K562 (cell line): ENCODE results near the gene TMEM141. TPM values are rescaled to one million over a fixed set of nuclear protein-coding genes. Genes with fewer than 3 reads are reported as not detected.

Source experiments
- ATAC-seq: fragments of 200-7000 bp; cut with Tn5 transposase; 3 replicates; pipeline ENCODE4 v1.9.1; 2020; ENCODE audit warnings: moderate library complexity
- BruUV-seq: library from RNA; stranded (reverse); fragments of 400-500 nt; replicated peaks from 2 replicates; lab custom pipeline; 2021; lab: Mats Ljungman, UMichigan
- CTCF ChIA-PET: fragments of 300-600 bp; formaldehyde crosslinking; extraction: SDS; loops from one replicate; lab custom pipeline; 2021; ENCODE audit warnings: low intra/inter-chr PET ratio; lab: Yijun Ruan, JAX
- POLR2A ChIA-PET: fragments of 300-600, 350-650 bp; sonication (Branson Sonifier 250); formaldehyde crosslinking; extraction: SDS; loops from one replicate; lab custom pipeline; 2021; ENCODE audit warnings: antibody characterized with exemption, inconsistent platforms; lab: Yijun Ruan, JAX
- DNase-seq, 4 experiments: peaks; one replicate each; pipeline versions ENCODE4 v3.0.0 to v3.0.0-alpha.2; 2011 to 2018; ENCODE audit warnings: low spot score in 3 of 4, mixed read lengths in 3 of 4; ENCODE audit errors: extremely low read depth in 1 of 4
- FAIRE-seq: peaks from 2 replicates; lab custom pipeline; 2011; peaks lifted over from hg19 to GRCh38; lab: Jason Lieb, UNC
- H2AFZ ChIP-seq: 2 replicates; pipeline ENCODE4 v1.6.0; 2011; ENCODE audit warnings: low read depth, low read length, control low read depth, inconsistent platforms
- H3K27ac ChIP-seq: fragments of 200-600 bp; 3 replicates; pipeline ENCODE4 v1.8.0; 2011; ENCODE audit warnings: low read depth, mild to moderate bottlenecking, control low read depth, inconsistent platforms, low read length, moderate library complexity, mixed read lengths; ENCODE audit errors: extremely low read depth
- H3K27me3 ChIP-seq, 2 experiments: fragments of 300-600 bp in 1 of 2; 2 replicates in 1 of 2; 3 replicates in 1 of 2; pipeline versions ENCODE4 v1.6.0 to v1.8.0; 2011; ENCODE audit warnings: inconsistent platforms in 2 of 2, low read length in 2 of 2, mild to moderate bottlenecking in 1 of 2, mixed read lengths in 1 of 2, moderate library complexity in 1 of 2; ENCODE audit not compliant: control insufficient read depth in 2 of 2, insufficient read depth in 2 of 2
- H3K36me3 ChIP-seq: fragments of 300-600 bp; 3 replicates; pipeline ENCODE4 v1.8.0; 2011; ENCODE audit warnings: mild to moderate bottlenecking, low read length, inconsistent platforms; ENCODE audit not compliant: control insufficient read depth, insufficient read depth
- H3K4me1 ChIP-seq, 2 experiments: fragments of 200-600 bp in 1 of 2; replicated peaks in 1 of 2; 2 replicates in 1 of 2; 3 replicates in 1 of 2; pipeline versions ENCODE4 v1.5.1 to v1.8.0; 2011; ENCODE audit warnings: inconsistent platforms in 2 of 2, low read length in 2 of 2, mild to moderate bottlenecking in 1 of 2, mixed read lengths in 1 of 2, moderate library complexity in 1 of 2; ENCODE audit not compliant: control insufficient read depth in 2 of 2, insufficient read depth in 2 of 2
- H3K4me2 ChIP-seq: 2 replicates; pipeline ENCODE4 v1.6.1; 2011; ENCODE audit warnings: low read length, control low read depth, inconsistent platforms, mixed read lengths; ENCODE audit not compliant: insufficient read depth
- H3K4me3 ChIP-seq: fragments of 200-600 bp; sonication (generic), shearing (Covaris generic); 2 replicates; pipeline ENCODE4 v1.5.1; 2016; ENCODE audit warnings: control low read depth, inconsistent platforms
- H3K79me2 ChIP-seq: fragments of 200-600 bp; 3 replicates; pipeline ENCODE4 v1.8.0; 2011; ENCODE audit warnings: low read length, inconsistent platforms; ENCODE audit not compliant: control insufficient read depth, insufficient read depth
- H3K9ac ChIP-seq, 2 experiments: 2 replicates each; pipeline versions ENCODE4 v1.6.0 to v1.6.1; 2011; ENCODE audit warnings: low read depth in 2 of 2, low read length in 2 of 2, control low read depth in 1 of 2, inconsistent platforms in 1 of 2, mild to moderate bottlenecking in 1 of 2, mixed read lengths in 1 of 2; ENCODE audit not compliant: insufficient read depth in 1 of 2
- H3K9me1 ChIP-seq: one replicate; pipeline ENCODE4 v1.6.0; 2011; ENCODE audit warnings: inconsistent platforms, mild to moderate bottlenecking, low read length, moderate library complexity; ENCODE audit not compliant: control insufficient read depth, insufficient read depth
- H3K9me3 ChIP-seq: replicated peaks from 2 replicates; pipeline ENCODE4 v1.5.1; 2011; ENCODE audit warnings: low read depth, low read length, inconsistent platforms; ENCODE audit not compliant: control insufficient read depth, insufficient read depth
- H4K20me1 ChIP-seq: replicated peaks from 2 replicates; pipeline ENCODE4 v1.6.1; 2011; ENCODE audit warnings: low read length, inconsistent platforms, mixed read lengths; ENCODE audit not compliant: control insufficient read depth, insufficient read depth
- SIN3A ChIP-seq, 2 experiments: fragments of 150-350 bp in 1 of 2; IDR thresholded peaks; 2 replicates each; pipeline ENCODE4 v1.6.1; 2011 to 2016; ENCODE audit warnings: borderline replicate concordance in 2 of 2, low read depth in 2 of 2, low read length in 2 of 2, mild to moderate bottlenecking in 2 of 2, moderate library complexity in 2 of 2; ENCODE audit not compliant: control insufficient read depth in 1 of 2
- ZNF431 ChIP-seq: sonication (generic); formaldehyde crosslinking; IDR thresholded peaks from 2 replicates; pipeline ENCODE4 v1.8.0; 2022; ENCODE audit warnings: mild to moderate bottlenecking, missing genetic modification reagents
- ZNF444 ChIP-seq: fragments of 250-450 bp; sonication (Bioruptor Pico); IDR thresholded peaks from 2 replicates; pipeline ENCODE4 v1.4.0; 2020; ENCODE audit warnings: mild to moderate bottlenecking, moderate library complexity
- ZNF561 ChIP-seq: fragments of 450-650 bp; formaldehyde crosslinking; conservative IDR thresholded peaks from 2 replicates; pipeline ENCODE4 v1.4.0; 2020; ENCODE audit warnings: mild to moderate bottlenecking, moderate library complexity
- ZNF740 ChIP-seq, 3 experiments: fragments of 200-800 bp in 1 of 3; sonication (Bioruptor generic) in 1 of 3; sonication (generic) in 1 of 3; formaldehyde crosslinking in 1 of 3; IDR thresholded peaks; 2 replicates each; pipeline versions ENCODE4 v1.6.1 to v1.8.0; 2016 to 2022; ENCODE audit warnings: mild to moderate bottlenecking in 2 of 3, missing compliant biosample characterization in 2 of 3, missing genetic modification characterization in 2 of 3, missing genetic modification reagents in 1 of 3
- WGBS: fragments of 100-300 bp; shearing (Covaris generic); methylation state at CpG from one replicate; pipeline ENCODE4 v1.1.6; 2016; ENCODE audit warnings: low coverage, mixed read lengths; ENCODE audit not compliant: insufficient coverage; ENCODE audit errors: missing lambda C conversion rate; 5-methylcytosine and 5-hydroxymethylcytosine counted together
- in situ Hi-C: fragments of 300-500 bp; cut with MboI; formaldehyde crosslinking; loops from 4 replicates; pipeline ENCODE4 v1.15.0; 2018; ENCODE audit warnings: inconsistent platforms, mixed read lengths
- intact Hi-C: fragments of 100-400 bp; cut with micrococcal nuclease; formaldehyde crosslinking; loops from 2 replicates; pipeline ENCODE4 v1.14.2; 2022
- polyA plus RNA-seq, 8 experiments: library from polyadenylated mRNA; depleted of rRNA in 4 of 8; stranded (reverse) in 5 of 8; unstranded in 3 of 8; fragments of >200 nt; fragmentation: Nextera tagmentation in 2 of 8; fragmentation: Illumina TruSeq in 1 of 8; extraction: Ambion mirVana in 2 of 8; extraction: Trizol in 1 of 8; gene quantifications; 2 replicates each; pipeline versions ENCODE4 v1.2.1 to v1.2.3, GENCODE V29; 2011 to 2014; ENCODE audit warnings: inconsistent platforms in 1 of 8, missing spikeins in 1 of 8
- total RNA-seq, 7 experiments: library from RNA; depleted of rRNA in 6 of 7; stranded (reverse); fragments of >200 nt in 6 of 7; fragmentation: Illumina TruSeq in 2 of 7; extraction: Trizol in 2 of 7; gene quantifications; 2 replicates each; pipeline versions ENCODE4 v1.2.1 to v1.2.3, GENCODE V29; 2011 to 2021; ENCODE audit warnings: low replicate concordance in 1 of 7
- TF ChIP-seq, protein P1 (sequence below): sonication (generic); formaldehyde crosslinking; IDR thresholded peaks from 2 replicates; pipeline ENCODE4 v1.8.0; 2022; ENCODE audit warnings: mild to moderate bottlenecking, missing genetic modification reagents
- TF ChIP-seq, protein P2 (sequence below): sonication (generic); formaldehyde crosslinking; IDR thresholded peaks from 2 replicates; pipeline ENCODE4 v1.8.1; 2023; ENCODE audit warnings: missing genetic modification reagents, mild to moderate bottlenecking, borderline replicate concordance

The TMEM141 gene
- total and polyA plus RNA-seq, 9 of the 15 experiments (the other 6 are each of a cell fraction or from before 2014, with no cell fraction given): 21.5 to 123 (median 74.8) TPM

GRCh38 chr9:136840877-136841645 is 49.9 kb downstream of the TMEM141 start:
- DNase-seq (peak in 1 of 4 experiments; percentile 51), FAIRE-seq (no peak), ATAC-seq (peak; percentile 4)
- ChIA-PET POLR2A (interaction anchor here (0.6 to 2.6 kb wide), 11 partner anchors 7 to 212 kb away, joined by 3 to 10 read pairs (median 3); partner anchors contain the start of gene TMEM141), CTCF (interaction anchor here (1.1 kb wide), 1 partner anchor 49 kb away, joined by 3 read pairs; no protein-coding TSS in a partner anchor)
- Histone ChIP-seq H4K20me1 (peaks cover 17% of the 10 kb centered on the region), H3K27ac (no peak overlapping the region; the same call in 2 of the 3 replicates), H3K4me2 (no peak overlapping the region), H3K9me1 (no peaks in the 10 kb centered on the region), H2AFZ (no peak overlapping the region), H3K27me3 (no peaks in the 10 kb centered on the region), H3K4me1 (peaks cover 12 to 92% of the 10 kb centered on the region in 2 experiments), H3K79me2 (no peaks in the 10 kb centered on the region), H3K9ac (peak overlapping the region in 1 of 2 experiments; percentile 18; a peak in 2 of 4 replicates), H3K36me3 (peaks cover 46% of the 10 kb centered on the region; the same call in 2 of the 3 replicates), H3K4me3 (no peak overlapping the region), H3K9me3 (no peaks in the 10 kb centered on the region)
- 78% methylated on average over 24 of the region's 28 CpGs for WGBS
- in situ Hi-C loops: no loop called here
- BruUV-seq: no TSS peak
- intact Hi-C loops: loop anchor here (2.0 kb wide), 1 partner anchor 54 kb away; no protein-coding TSS in a partner anchor
- TF ChIP-seq SIN3A (IDR thresholded peaks at IDR 0.05; ENCODE audit: borderline replicate concordance in 2 of 2, control insufficient read depth in 1 of 2, low read depth in 2 of 2, low read length in 2 of 2) (peak in 1 of 2 experiments; percentile 35; a peak in 1 of 4 replicates), ZNF561 (no peak), ZNF740 (CRISPR knock-in tag; IDR thresholded peaks at IDR 0.05) (0 out of 2 replicates have a peak, but pooled peaks have one; percentile 40), ZNF740 (tag; IDR thresholded peaks at IDR 0.05) (no peak), ZNF444 (CRISPR knock-in tag) (no peak), ZNF431 (CRISPR knock-in tag) (0 out of 2 replicates have a peak, but pooled peaks have one; percentile 39)
- TF ChIP-seq, protein P1, sequence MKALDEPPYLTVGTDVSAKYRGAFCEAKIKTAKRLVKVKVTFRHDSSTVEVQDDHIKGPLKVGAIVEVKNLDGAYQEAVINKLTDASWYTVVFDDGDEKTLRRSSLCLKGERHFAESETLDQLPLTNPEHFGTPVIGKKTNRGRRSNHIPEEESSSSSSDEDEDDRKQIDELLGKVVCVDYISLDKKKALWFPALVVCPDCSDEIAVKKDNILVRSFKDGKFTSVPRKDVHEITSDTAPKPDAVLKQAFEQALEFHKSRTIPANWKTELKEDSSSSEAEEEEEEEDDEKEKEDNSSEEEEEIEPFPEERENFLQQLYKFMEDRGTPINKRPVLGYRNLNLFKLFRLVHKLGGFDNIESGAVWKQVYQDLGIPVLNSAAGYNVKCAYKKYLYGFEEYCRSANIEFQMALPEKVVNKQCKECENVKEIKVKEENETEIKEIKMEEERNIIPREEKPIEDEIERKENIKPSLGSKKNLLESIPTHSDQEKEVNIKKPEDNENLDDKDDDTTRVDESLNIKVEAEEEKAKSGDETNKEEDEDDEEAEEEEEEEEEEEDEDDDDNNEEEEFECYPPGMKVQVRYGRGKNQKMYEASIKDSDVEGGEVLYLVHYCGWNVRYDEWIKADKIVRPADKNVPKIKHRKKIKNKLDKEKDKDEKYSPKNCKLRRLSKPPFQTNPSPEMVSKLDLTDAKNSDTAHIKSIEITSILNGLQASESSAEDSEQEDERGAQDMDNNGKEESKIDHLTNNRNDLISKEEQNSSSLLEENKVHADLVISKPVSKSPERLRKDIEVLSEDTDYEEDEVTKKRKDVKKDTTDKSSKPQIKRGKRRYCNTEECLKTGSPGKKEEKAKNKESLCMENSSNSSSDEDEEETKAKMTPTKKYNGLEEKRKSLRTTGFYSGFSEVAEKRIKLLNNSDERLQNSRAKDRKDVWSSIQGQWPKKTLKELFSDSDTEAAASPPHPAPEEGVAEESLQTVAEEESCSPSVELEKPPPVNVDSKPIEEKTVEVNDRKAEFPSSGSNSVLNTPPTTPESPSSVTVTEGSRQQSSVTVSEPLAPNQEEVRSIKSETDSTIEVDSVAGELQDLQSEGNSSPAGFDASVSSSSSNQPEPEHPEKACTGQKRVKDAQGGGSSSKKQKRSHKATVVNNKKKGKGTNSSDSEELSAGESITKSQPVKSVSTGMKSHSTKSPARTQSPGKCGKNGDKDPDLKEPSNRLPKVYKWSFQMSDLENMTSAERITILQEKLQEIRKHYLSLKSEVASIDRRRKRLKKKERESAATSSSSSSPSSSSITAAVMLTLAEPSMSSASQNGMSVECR: peak; percentile 53; the same call in 1 of the 2 replicates
- TF ChIP-seq, protein P2, sequence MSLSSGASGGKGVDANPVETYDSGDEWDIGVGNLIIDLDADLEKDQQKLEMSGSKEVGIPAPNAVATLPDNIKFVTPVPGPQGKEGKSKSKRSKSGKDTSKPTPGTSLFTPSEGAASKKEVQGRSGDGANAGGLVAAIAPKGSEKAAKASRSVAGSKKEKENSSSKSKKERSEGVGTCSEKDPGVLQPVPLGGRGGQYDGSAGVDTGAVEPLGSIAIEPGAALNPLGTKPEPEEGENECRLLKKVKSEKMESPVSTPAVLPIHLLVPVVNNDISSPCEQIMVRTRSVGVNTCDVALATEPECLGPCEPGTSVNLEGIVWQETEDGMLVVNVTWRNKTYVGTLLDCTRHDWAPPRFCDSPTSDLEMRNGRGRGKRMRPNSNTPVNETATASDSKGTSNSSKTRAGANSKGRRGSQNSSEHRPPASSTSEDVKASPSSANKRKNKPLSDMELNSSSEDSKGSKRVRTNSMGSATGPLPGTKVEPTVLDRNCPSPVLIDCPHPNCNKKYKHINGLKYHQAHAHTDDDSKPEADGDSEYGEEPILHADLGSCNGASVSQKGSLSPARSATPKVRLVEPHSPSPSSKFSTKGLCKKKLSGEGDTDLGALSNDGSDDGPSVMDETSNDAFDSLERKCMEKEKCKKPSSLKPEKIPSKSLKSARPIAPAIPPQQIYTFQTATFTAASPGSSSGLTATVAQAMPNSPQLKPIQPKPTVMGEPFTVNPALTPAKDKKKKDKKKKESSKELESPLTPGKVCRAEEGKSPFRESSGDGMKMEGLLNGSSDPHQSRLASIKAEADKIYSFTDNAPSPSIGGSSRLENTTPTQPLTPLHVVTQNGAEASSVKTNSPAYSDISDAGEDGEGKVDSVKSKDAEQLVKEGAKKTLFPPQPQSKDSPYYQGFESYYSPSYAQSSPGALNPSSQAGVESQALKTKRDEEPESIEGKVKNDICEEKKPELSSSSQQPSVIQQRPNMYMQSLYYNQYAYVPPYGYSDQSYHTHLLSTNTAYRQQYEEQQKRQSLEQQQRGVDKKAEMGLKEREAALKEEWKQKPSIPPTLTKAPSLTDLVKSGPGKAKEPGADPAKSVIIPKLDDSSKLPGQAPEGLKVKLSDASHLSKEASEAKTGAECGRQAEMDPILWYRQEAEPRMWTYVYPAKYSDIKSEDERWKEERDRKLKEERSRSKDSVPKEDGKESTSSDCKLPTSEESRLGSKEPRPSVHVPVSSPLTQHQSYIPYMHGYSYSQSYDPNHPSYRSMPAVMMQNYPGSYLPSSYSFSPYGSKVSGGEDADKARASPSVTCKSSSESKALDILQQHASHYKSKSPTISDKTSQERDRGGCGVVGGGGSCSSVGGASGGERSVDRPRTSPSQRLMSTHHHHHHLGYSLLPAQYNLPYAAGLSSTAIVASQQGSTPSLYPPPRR (CRISPR knock-in tag): no peak
